RWPE1 (cell line): ENCODE measurements around the gene CTBP1.

Experiments
- CTCF ChIA-PET: fragments of 350-600 bp; sonication (Branson Sonifier 250); formaldehyde crosslinking; extraction: SDS; loops from one replicate; lab custom pipeline; 2021; lab: Yijun Ruan, JAX
- POLR2A ChIA-PET: fragments of 400-600 bp; formaldehyde crosslinking; extraction: SDS; loops from one replicate; lab custom pipeline; 2020; ENCODE audit warnings: antibody characterized with exemption; ENCODE audit not compliant: low non-redundant PET; lab: Yijun Ruan, JAX
- DNase-seq: peaks from one replicate; pipeline ENCODE4 v3.0.0; 2012; ENCODE audit warnings: low spot score
- H3K27ac ChIP-seq: fragments of 450-650 bp; 2 replicates; pipeline ENCODE4 v1.5.1; 2017
- CTCF ChIP-seq: fragments of 450-650 bp; conservative IDR thresholded peaks from 2 replicates; pipeline ENCODE4 v1.5.1; 2017; ENCODE audit warnings: low read depth, mild to moderate bottlenecking

The CTBP1 gene

GRCh38 chr4:1285151-1285789 is 36.3 kb upstream of the CTBP1 start:
- no peak for TF ChIP-seq CTCF
- ChIA-PET POLR2A (no interaction called here), CTCF (no interaction called here)
- H3K27ac ChIP-seq: no peak overlapping the region
- no peak for DNase-seq

- DNase-seq: no peak
- ChIA-PET POLR2A (no interaction called here), CTCF (interaction anchor here (0.6 kb wide), 1 partner anchor 271 kb away, joined by 3 read pairs; no protein-coding TSS in a partner anchor)
- H3K27ac ChIP-seq: no peak overlapping the region
- TF ChIP-seq CTCF: no peak
These were observed 34.8 kb upstream of the CTBP1 start for GRCh38 chr4:1283711-1284110.

- no peak overlapping the region for H3K27ac ChIP-seq
- TF ChIP-seq CTCF: no peak
- ChIA-PET CTCF (no interaction called here), POLR2A (no interaction called here)
- no peak for DNase-seq
These were observed 30.3 kb upstream of the CTBP1 start for GRCh38 chr4:1279253-1279652.

- ChIA-PET CTCF (no interaction called here), POLR2A (no interaction called here)
- TF ChIP-seq CTCF: no peak
- no peak overlapping the region for H3K27ac ChIP-seq
- no peak for DNase-seq
These were observed 29.0 kb upstream of the CTBP1 start for GRCh38 chr4:1277667-1278665.

- no peak overlapping the region for H3K27ac ChIP-seq
- CTCF ChIA-PET: no interaction called here
- DNase-seq: no peak
- POLR2A ChIA-PET: no interaction called here
- no peak for TF ChIP-seq CTCF
These were observed 28.1 kb upstream of the CTBP1 start for GRCh38 chr4:1276984-1277383.

GRCh38 chr4:1274871-1275270 is 25.9 kb upstream of the CTBP1 start:
- DNase-seq: no peak
- ChIA-PET CTCF (interaction anchor here (0.7 kb wide), 1 partner anchor 470 kb away, joined by 4 read pairs; no protein-coding TSS in a partner anchor), POLR2A (no interaction called here)

More at GRCh38 chr4:1274871-1275270, 25.9 kb upstream of the CTBP1 start:
- no peak overlapping the region for H3K27ac ChIP-seq
- no peak for TF ChIP-seq CTCF
